HEK293 (cell line): ENCODE measurements around the gene NFATC3.

Experiments used
- KLF1 ChIP-seq: fragments of 450-650 bp; formaldehyde crosslinking; IDR thresholded peaks from 2 replicates; pipeline ENCODE4 v1.5.1; 2016; ENCODE audit warnings: missing biosample characterization, missing genetic modification characterization
- ZNF140 ChIP-seq: fragments of 450-650 bp; formaldehyde crosslinking; IDR thresholded peaks from 2 replicates; pipeline ENCODE4 v1.5.1; 2016; ENCODE audit warnings: missing biosample characterization, missing genetic modification characterization
- ZNF548 ChIP-seq: fragments of 450-650 bp; formaldehyde crosslinking; IDR thresholded peaks from 2 replicates; pipeline ENCODE4 v1.5.1; 2016; ENCODE audit warnings: missing biosample characterization, missing genetic modification characterization
- TF ChIP-seq, protein P1 (sequence below): fragments of 450-650 bp; formaldehyde crosslinking; IDR thresholded peaks from 2 replicates; pipeline ENCODE4 v1.5.1; 2016; ENCODE audit warnings: missing biosample characterization, missing genetic modification characterization
- TF ChIP-seq, protein P2 (sequence below): fragments of 450-650 bp; formaldehyde crosslinking; optimal IDR thresholded peaks from 2 replicates; pipeline ENCODE3; 2016; ENCODE audit warnings: missing biosample characterization, mild to moderate bottlenecking, missing genetic modification characterization
- TF ChIP-seq, protein P3 (sequence below): sonication (generic); formaldehyde crosslinking; IDR thresholded peaks from 2 replicates; pipeline ENCODE4 v1.8.1; 2022; ENCODE audit warnings: mild to moderate bottlenecking, moderate library complexity, missing genetic modification reagents

DNA sequence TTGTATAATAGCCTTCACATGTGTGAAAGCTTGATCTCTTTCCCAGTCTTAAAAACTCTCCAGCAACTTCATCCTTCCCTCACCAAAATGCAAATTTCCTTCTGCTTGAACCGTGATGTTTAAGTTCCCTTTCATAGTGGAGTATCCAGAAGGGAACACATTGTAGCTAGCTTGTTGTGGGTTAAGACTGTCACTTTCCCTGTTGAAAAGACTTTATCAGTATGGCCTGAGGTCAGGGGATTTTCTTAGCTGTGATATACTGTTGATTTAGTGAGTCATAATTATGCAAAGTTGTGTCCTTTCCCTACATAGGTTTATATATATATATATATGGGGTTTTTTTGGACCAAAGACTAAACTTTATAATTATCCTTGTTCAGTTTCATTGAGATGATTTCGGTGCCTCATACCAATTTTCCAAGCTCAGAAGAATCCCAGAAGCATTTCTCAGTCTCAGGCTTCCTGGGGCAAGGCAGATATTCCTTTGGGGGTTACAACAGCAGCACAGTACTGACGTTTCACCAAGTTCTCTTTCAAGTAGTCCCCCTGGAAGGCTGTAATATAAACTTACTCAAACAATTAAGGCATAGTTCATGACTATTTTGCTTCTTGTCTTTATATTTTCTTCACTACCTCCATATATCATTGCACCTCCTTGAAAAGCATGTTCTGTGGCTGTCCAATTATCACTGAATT is 115.1 kb downstream of the NFATC3 start:
- TF ChIP-seq KLF1 (tag by site-specific recombination) (no peak), ZNF548 (no peak), ZNF140 (tag by site-specific recombination) (no peak)
- TF ChIP-seq, protein P1, sequence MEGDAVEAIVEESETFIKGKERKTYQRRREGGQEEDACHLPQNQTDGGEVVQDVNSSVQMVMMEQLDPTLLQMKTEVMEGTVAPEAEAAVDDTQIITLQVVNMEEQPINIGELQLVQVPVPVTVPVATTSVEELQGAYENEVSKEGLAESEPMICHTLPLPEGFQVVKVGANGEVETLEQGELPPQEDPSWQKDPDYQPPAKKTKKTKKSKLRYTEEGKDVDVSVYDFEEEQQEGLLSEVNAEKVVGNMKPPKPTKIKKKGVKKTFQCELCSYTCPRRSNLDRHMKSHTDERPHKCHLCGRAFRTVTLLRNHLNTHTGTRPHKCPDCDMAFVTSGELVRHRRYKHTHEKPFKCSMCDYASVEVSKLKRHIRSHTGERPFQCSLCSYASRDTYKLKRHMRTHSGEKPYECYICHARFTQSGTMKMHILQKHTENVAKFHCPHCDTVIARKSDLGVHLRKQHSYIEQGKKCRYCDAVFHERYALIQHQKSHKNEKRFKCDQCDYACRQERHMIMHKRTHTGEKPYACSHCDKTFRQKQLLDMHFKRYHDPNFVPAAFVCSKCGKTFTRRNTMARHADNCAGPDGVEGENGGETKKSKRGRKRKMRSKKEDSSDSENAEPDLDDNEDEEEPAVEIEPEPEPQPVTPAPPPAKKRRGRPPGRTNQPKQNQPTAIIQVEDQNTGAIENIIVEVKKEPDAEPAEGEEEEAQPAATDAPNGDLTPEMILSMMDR: no peak
- TF ChIP-seq, protein P2, sequence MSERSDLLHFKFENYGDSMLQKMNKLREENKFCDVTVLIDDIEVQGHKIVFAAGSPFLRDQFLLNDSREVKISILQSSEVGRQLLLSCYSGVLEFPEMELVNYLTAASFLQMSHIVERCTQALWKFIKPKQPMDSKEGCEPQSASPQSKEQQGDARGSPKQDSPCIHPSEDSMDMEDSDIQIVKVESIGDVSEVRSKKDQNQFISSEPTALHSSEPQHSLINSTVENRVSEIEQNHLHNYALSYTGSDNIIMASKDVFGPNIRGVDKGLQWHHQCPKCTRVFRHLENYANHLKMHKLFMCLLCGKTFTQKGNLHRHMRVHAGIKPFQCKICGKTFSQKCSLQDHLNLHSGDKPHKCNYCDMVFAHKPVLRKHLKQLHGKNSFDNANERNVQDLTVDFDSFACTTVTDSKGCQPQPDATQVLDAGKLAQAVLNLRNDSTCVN (tag by site-specific recombination): no peak
- TF ChIP-seq, protein P3, sequence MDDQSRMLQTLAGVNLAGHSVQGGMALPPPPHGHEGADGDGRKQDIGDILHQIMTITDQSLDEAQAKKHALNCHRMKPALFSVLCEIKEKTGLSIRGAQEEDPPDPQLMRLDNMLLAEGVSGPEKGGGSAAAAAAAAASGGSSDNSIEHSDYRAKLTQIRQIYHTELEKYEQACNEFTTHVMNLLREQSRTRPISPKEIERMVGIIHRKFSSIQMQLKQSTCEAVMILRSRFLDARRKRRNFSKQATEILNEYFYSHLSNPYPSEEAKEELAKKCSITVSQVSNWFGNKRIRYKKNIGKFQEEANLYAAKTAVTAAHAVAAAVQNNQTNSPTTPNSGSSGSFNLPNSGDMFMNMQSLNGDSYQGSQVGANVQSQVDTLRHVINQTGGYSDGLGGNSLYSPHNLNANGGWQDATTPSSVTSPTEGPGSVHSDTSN (CRISPR knock-in tag): no peak
